HEK293T (cell line): ENCODE results near the gene ERBB4.

ENCODE experiments used
- BHLHE40 ChIP-seq: fragments of 450-650 bp; IDR thresholded peaks from 2 replicates; pipeline ENCODE4 v1.6.1; 2016; ENCODE audit warnings: mild to moderate bottlenecking, moderate library complexity, borderline replicate concordance
- CTBP1 ChIP-seq: fragments of 450-650 bp; IDR thresholded peaks from 2 replicates; pipeline ENCODE4 v1.6.1; 2016; ENCODE audit warnings: borderline replicate concordance
- ELF4 ChIP-seq: fragments of 450-650 bp; IDR thresholded peaks from 2 replicates; pipeline ENCODE4 v1.6.1; 2017; ENCODE audit warnings: antibody characterized with exemption
- FOXA1 ChIP-seq: fragments of 450-650 bp; IDR thresholded peaks from 2 replicates; pipeline ENCODE4 v1.6.1; 2016; ENCODE audit warnings: mild to moderate bottlenecking
- FOXK2 ChIP-seq: fragments of 450-650 bp; IDR thresholded peaks from 2 replicates; pipeline ENCODE4 v1.6.1; 2016; ENCODE audit warnings: mild to moderate bottlenecking
- HDGF ChIP-seq: fragments of 450-650 bp; IDR thresholded peaks from 2 replicates; pipeline ENCODE4 v1.6.1; 2017; ENCODE audit warnings: antibody characterized with exemption, borderline replicate concordance
- NFRKB ChIP-seq: fragments of 450-650 bp; IDR thresholded peaks from 2 replicates; pipeline ENCODE4 v1.6.1; 2016; ENCODE audit warnings: mild to moderate bottlenecking, moderate library complexity
- SP1 ChIP-seq: fragments of 450-650 bp; IDR thresholded peaks from 2 replicates; pipeline ENCODE4 v1.6.1; 2017
- SUZ12 ChIP-seq: fragments of 450-650 bp; IDR thresholded peaks from 2 replicates; pipeline ENCODE4 v1.6.1; 2016; ENCODE audit warnings: mild to moderate bottlenecking
- TARDBP ChIP-seq: fragments of 450-650 bp; IDR thresholded peaks from 2 replicates; pipeline ENCODE4 v1.6.1; 2016

DNA sequence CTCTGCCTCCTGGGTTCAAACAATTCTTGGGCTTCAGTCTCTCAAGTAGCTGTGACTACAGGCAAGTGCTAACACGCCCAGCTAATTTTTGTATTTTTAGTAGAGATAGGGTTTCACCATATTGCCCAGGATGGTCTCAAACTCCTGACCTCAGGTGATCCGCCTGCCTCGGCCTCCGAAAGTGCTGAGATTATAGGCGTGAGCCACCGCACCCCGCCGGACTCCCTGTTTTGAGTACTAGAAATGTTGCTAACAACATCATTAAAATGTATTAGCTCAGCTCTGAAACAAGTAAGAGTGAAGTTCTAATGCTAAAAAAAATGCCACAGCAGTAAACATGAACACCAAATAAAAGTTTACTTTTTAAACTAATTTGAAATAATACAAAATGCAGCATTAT, 1044.5 kb downstream of the ERBB4 start:
- TF ChIP-seq SP1 = no peak
- TF ChIP-seq HDGF = no peak
- no peak for TF ChIP-seq BHLHE40
- no peak for TF ChIP-seq ELF4
- no peak for TF ChIP-seq NFRKB
- no peak for TF ChIP-seq FOXA1
- TF ChIP-seq FOXK2 = no peak
- no peak for TF ChIP-seq CTBP1
- no peak for TF ChIP-seq SUZ12
- no peak for TF ChIP-seq TARDBP
